RWPE2 (cell line): Measurements from ENCODE around the gene NCOA3.
A peak's percentile ranks its signal among the peaks of the same experiment; 100 is the strongest.

Experiments used
- ATAC-seq: fragments of 200-7000 bp; cut with Tn5 transposase; 3 replicates; pipeline ENCODE4 v1.9.1; 2021; ENCODE audit warnings: low read depth
- DNase-seq: peaks from one replicate; pipeline ENCODE4 v3.0.0-alpha.2; 2020; ENCODE audit warnings: low spot score
- H3K27ac ChIP-seq: fragments of 450-650 bp; 2 replicates; pipeline ENCODE4 v1.5.1; 2017; ENCODE audit warnings: mild to moderate bottlenecking; ENCODE audit not compliant: poor library complexity, severe bottlenecking
- H3K27me3 ChIP-seq: fragments of 250-450 bp; sonication (Bioruptor Pico); 2 replicates; pipeline ENCODE4 v1.5.1; 2021; ENCODE audit warnings: mild to moderate bottlenecking, moderate library complexity; ENCODE audit not compliant: insufficient read depth, poor library complexity, severe bottlenecking
- H3K36me3 ChIP-seq: fragments of 250-450 bp; sonication (Bioruptor Pico); 2 replicates; pipeline ENCODE4 v1.5.1; 2020; ENCODE audit warnings: low read depth, mild to moderate bottlenecking, moderate library complexity
- H3K4me1 ChIP-seq: fragments of 250-450 bp; sonication (Bioruptor Pico); 2 replicates; pipeline ENCODE4 v1.5.1; 2021; ENCODE audit warnings: mild to moderate bottlenecking, moderate library complexity; ENCODE audit not compliant: insufficient read depth, poor library complexity, severe bottlenecking
- H3K4me3 ChIP-seq: fragments of 250-450 bp; sonication (Bioruptor Pico); 2 replicates; pipeline ENCODE4 v1.5.1; 2021; ENCODE audit warnings: mild to moderate bottlenecking, moderate library complexity; ENCODE audit not compliant: severe bottlenecking
- H3K9me3 ChIP-seq: fragments of 250-450 bp; sonication (Bioruptor Pico); 2 replicates; pipeline ENCODE4 v1.5.1; 2021; ENCODE audit warnings: mild to moderate bottlenecking, moderate library complexity; ENCODE audit not compliant: severe bottlenecking
- CTCF ChIP-seq: fragments of 450-650 bp; IDR thresholded peaks from one replicate; pipeline ENCODE4 v1.5.1; 2017; ENCODE audit warnings: mild to moderate bottlenecking, moderate library complexity; ENCODE audit not compliant: poor library complexity, severe bottlenecking

NCOA3 gene

GRCh38 chr20:47465335-47466090 is 36.2 kb upstream of the NCOA3 start:
- peak overlapping the region; percentile 87 for H3K27ac ChIP-seq
- no peak overlapping the region for H3K4me3 ChIP-seq
- no peak for TF ChIP-seq CTCF
- no peaks in the 10 kb centered on the region for H3K36me3 ChIP-seq
- H3K27me3 ChIP-seq = no peaks in the 10 kb centered on the region
- H3K4me1 ChIP-seq = peaks cover 22% of the 10 kb centered on the region
- no peak for DNase-seq
- no peaks in the 10 kb centered on the region for H3K9me3 ChIP-seq
- ATAC-seq = no peak

- Histone ChIP-seq H3K4me3 (no peak overlapping the region), H3K27me3 (no peaks in the 10 kb centered on the region), H3K4me1 (peaks cover 22% of the 10 kb centered on the region), H3K9me3 (no peaks in the 10 kb centered on the region), H3K36me3 (no peaks in the 10 kb centered on the region), H3K27ac (peak overlapping the region; percentile 87)
- DNase-seq (no peak), ATAC-seq (no peak)
- no peak for TF ChIP-seq CTCF
Measured at GRCh38 chr20:47466213-47466612, 35.5 kb upstream of the NCOA3 start.

DNA sequence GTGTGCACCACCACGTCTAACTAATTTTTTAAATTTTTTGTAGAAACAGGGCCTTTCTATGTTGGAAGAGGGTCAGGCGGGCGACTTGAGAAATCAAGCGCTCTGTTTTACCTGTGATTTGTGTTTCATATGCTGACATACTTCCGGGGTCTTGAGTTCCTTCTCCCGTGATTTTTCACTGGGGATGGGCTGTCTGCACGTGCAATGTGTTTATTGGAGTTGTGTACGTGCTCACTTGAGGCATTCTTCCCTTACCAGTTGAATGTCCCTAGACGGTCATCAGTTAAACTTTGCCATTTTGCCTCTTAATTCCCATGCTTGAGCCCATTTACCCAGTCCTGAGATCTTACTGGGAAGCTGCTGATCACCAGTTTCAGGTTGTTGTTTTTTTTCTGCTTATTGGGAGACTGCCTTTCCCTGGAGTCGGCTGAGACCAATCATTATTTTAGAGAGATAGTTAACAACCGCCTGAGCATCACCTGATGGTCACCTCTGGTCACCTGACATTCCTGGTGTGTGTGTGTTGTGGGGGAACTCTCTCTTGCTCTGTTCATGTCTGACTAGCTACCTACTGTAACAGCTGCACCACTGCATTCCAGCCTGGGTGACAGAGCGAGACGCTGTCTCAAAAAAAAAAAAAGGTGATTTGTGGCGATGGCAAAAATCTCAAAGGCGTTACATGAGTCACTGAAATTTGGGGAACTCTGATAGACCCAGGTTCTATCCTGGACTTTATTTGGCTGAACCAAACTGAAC is 34.8 kb upstream of the NCOA3 start:
- DNase-seq (no peak), ATAC-seq (no peak)
- H3K36me3 ChIP-seq = no peaks in the 10 kb centered on the region
- no peak for TF ChIP-seq CTCF
- H3K9me3 ChIP-seq = no peaks in the 10 kb centered on the region
- H3K4me3 ChIP-seq = no peak overlapping the region
- peaks cover 22% of the 10 kb centered on the region for H3K4me1 ChIP-seq
- no peaks in the 10 kb centered on the region for H3K27me3 ChIP-seq
- no peak overlapping the region for H3K27ac ChIP-seq

DNA sequence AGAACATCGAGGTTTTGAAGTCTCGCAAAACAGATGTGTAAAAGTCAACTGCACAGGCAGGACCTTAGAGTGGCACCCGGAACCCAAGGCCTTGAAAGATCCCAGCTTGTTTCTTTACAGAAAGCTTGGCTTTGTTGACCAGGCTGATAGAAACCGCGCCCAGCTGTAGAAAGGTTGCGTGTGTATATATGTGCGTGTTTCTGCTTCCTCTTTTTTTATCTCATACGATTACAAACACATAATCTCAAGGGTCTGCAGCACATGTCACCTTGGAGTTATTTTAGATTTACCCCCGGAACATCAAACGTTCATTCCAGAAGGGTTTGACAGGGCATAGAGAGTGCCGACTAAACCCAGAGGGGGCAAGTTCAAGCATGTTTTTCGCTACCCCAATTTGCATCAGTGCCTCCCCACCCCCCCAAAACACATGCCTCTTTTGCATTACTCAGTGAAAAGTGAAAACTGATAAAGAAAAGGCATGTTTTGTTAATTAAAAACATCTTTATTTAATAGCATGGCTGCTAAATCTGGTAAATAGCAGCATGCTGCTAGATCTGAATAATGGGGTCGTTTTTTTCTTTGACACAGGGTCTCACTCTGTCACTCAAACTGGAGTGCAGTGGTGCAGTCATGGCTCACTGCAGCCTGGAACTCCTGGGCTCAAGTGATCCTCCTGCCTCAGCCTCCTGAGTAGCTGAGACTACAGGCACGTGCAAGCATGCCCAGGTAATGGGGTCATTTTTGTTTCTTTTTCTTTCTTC is 33.2 kb upstream of the NCOA3 start:
- Histone ChIP-seq H3K9me3 (no peaks in the 10 kb centered on the region), H3K27me3 (no peaks in the 10 kb centered on the region), H3K36me3 (no peaks in the 10 kb centered on the region), H3K27ac (no peak overlapping the region), H3K4me3 (no peak overlapping the region), H3K4me1 (peaks cover 22% of the 10 kb centered on the region)
- no peak for TF ChIP-seq CTCF
- no peak for DNase-seq
- ATAC-seq = no peak
